Posterior vena cava (tissue), 2 donors: Measurements from ENCODE around the gene OPRL1. TPM values are rescaled to one million over a fixed set of nuclear protein-coding genes. Genes with fewer than 3 reads are reported as not detected.

ENCODE experiments used
- DNase-seq: peaks from one replicate; pipeline ENCODE4 v3.0.0-alpha.2; 2020; ENCODE audit warnings: low spot score
- intact Hi-C, 2 donors: fragments of 100-400 bp; cut with DNase I; formaldehyde crosslinking; loops; one replicate each; pipeline versions ENCODE4 v1.14.1 to v1.14.2; 2022 to 2023
- microRNA-seq, 2 donors: library from miRNA; unstranded; fragments of <30 nt; microRNA quantifications; one replicate each; pipeline ENCODE4 v1.2.0, GENCODE V29; 2020 to 2021; ENCODE audit warnings: borderline microRNAs expressed in 2 of 2
- total RNA-seq, 2 donors: library from RNA; stranded (reverse); fragmentation: NEBNext Ultra II Directional; extraction: Animal tissue kit (Norgen Biotek cat#: 25700); gene quantifications; one replicate each; pipeline ENCODE4 v1.2.1, GENCODE V29; 2021
- donor health status: DM: yes; HTN: yes; CAD: no.
- donor health status: DM: yes; HTN: yes; CAD: no.

OPRL1 gene
- total RNA-seq, 2 donors from 2014 or later = 0.76 to 1.4 TPM

- peak; percentile 70 for DNase-seq
- intact Hi-C loops = no loop called here
Measured at GRCh38 chr20:64143018-64143801, 63.3 kb downstream of the OPRL1 start.

DNA sequence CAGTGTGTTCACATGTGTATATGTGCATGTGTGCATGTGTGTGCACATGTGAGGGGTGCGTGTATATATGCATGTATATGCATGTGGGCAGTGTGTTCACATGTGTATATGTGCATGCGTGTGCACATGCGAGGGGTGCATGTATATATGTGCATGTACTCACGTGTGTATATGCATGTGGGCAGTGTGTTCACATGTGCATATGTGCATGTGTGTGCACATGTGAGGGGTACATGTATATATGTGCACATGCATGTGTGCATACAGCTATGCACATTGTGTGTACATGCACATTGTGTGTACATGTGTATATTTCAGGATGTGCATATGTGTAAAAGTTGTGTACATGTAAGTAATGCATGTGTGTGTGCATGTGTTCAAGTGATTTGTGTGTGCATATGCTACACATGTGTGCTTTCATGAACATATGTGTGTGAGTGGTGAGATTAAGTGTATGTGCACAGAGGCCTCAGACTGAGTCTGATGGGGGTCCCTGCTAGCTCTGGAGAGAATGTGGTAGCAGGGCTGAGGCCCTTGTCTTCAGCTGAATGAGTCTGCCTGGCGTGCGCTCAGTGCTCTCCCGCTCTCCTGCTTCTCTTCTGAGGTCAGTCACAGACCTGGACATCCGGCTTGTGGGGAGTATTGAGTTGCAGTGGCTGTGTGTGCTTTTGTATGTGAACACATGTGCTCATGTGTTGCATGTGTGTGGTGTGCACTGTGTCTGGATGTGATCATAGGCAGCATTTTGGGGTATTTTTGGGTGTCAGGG is 64.4 kb downstream of the OPRL1 start:
- peak; percentile 31 for DNase-seq

GRCh38 chr20:64145458-64146300 is 65.8 kb downstream of the OPRL1 start:
- intact Hi-C loops = no loop called here
- DNase-seq = peak; percentile 51

More for the DNA sequence above, 64.4 kb downstream of the OPRL1 start:
- intact Hi-C loops = no loop called here

GRCh38 chr20:64146301-64146935 is 66.5 kb downstream of the OPRL1 start:
- intact Hi-C loops = no loop called here
- peak; percentile 28 for DNase-seq

DNA sequence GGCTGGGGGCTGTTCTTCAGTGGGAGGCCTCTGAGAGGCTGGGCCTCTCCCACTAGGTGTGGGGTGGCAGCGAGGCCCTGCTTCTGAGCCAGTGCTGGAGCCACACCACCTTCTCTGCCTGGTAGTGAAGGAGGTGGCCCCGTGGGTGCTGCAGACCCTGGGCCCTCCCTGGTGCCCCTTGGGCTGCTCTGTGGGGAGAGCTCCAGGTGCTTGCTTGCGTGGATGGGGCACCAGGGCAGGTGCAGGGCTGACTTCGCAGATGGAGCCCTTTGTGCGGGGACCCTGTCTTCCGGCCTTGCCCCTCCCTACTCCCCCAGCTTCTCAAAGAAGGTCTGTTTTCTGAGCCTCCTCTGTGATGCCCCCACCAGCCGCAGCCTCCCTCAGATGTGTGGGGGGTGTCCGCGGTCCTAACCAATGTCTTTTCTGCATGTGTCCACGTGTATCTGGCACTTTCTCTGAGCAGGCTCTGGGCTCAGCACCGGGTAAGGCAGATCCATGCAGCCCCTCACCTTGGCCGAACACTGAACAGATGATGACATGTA is 67.1 kb downstream of the OPRL1 start:
- DNase-seq = peak; percentile 52

DNA sequence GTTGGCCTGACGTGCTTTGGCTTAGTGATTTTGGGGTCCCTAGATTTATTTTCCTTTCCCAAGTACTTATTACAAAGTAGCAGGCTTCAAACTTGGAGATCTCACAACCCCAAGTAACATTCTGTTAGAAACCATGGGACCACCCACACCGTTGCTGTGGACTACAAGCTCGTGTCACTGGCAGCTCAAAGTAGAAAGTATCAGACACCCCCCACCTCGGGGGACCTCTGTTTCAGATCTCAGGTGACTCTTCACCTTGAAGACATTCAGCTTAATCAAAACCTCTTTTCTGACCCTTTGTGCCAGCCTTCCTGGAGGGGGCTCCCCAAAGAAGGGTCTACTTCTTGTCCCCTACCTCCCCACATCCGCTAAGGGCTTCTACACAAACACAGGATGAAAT is 68.7 kb downstream of the OPRL1 start:
- DNase-seq = peak; percentile 19

More for the DNA sequence above, 67.1 kb downstream of the OPRL1 start:
- intact Hi-C loops = no loop called here

GRCh38 chr20:64149141-64149540 is 69.3 kb downstream of the OPRL1 start:
- intact Hi-C loops = no loop called here
- DNase-seq = peak; percentile 40

More for the DNA sequence above, 68.7 kb downstream of the OPRL1 start:
- intact Hi-C loops = no loop called here

DNA sequence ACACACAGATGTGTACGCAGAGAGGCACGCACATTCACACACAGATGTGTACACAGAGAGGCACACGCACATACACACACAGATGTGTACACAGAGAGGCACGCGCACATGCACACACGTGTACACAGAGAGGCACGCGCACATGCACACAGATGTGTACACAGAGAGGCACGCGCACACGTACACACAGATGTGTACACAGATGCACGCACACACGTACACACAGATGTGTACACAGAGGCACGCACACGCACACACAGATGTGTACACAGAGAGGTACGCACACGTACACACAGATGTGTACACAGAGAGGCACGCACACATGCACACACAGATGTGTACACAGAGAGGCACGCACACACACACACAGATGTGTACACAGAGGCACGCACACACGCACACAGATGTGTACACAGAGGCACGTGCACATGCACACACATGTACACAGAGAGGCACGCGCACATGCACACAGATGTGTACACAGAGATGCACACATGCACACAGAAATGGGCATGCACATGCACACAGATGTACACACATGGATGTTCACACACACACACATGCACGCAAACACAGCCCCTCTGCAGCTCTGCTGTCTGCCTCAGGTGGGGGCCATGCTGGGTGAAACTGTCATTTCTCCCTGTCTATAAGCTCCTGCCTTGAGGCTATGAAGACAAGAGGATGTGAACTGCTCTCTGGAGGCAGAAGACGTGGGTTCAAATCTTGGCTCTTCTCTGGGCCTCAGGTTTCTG is 70.1 kb downstream of the OPRL1 start:
- intact Hi-C loops = no loop called here
- peak; percentile 10 for DNase-seq

Small RNAs within 50 kb of the gene (microRNA-seq; reads per million reads assigned to microRNA genes)
- gene MIR6813 = 0 to 0.97 reads per million in 2 donors

Other genes with a start within 250 kb of the OPRL1 start
- gene ZBTB46, start 248.8 kb upstream of the OPRL1 start, total RNA-seq = 10 to 100 TPM in 1 of 2 donors, 1 to 10 TPM in 1; 6.8 to 11.9 TPM
- gene ABHD16B, start 218.6 kb upstream of the OPRL1 start, total RNA-seq = not detected
- gene TPD52L2, start 214.8 kb upstream of the OPRL1 start, total RNA-seq = 100 to 1,000 TPM; 113 to 132 TPM
- gene DNAJC5, start 185.0 kb upstream of the OPRL1 start, total RNA-seq = 10 to 100 TPM; 31.1 to 31.7 TPM
- 10 to 100 TPM; 20.8 to 22.0 TPM for gene UCKL1, start 123.7 kb upstream of the OPRL1 start, total RNA-seq
- gene ZNF512B, start 110.2 kb upstream of the OPRL1 start, total RNA-seq = 10 to 100 TPM in 1 of 2 donors, 1 to 10 TPM in 1; 9.4 to 11.2 TPM
- 1 to 10 TPM; 1.1 to 1.5 TPM for gene SAMD10, start 100.4 kb upstream of the OPRL1 start, total RNA-seq
- 10 to 100 TPM; 44.3 to 44.8 TPM for gene PRPF6, start 99.0 kb upstream of the OPRL1 start, total RNA-seq
- under 1 TPM; 0.76 to 0.83 TPM for gene C20orf204, start 43.9 kb upstream of the OPRL1 start, total RNA-seq
- gene SOX18, start 30.4 kb upstream of the OPRL1 start, total RNA-seq = 10 to 100 TPM; 40.8 to 47.6 TPM
- gene TCEA2, start 16.9 kb upstream of the OPRL1 start, total RNA-seq = 10 to 100 TPM; 39.5 to 41.3 TPM
- gene RGS19, start 564 bp upstream of the OPRL1 start, total RNA-seq = 10 to 100 TPM; 18.0 to 19.1 TPM
- not detected for gene LKAAEAR1, start 4.3 kb downstream of the OPRL1 start, total RNA-seq
- gene NPBWR2, start 27.5 kb downstream of the OPRL1 start, total RNA-seq = not detected
- not detected for gene MYT1, start 84.4 kb downstream of the OPRL1 start, total RNA-seq
- gene PCMTD2, start 175.7 kb downstream of the OPRL1 start, total RNA-seq = 10 to 100 TPM; 25.1 to 27.0 TPM